Activated T-helper 1 cell treated with anti-CD3 and anti-CD28 coated beads, Interleukin-2, amount 50 U/mL, for 16 hours (primary cell): ENCODE measurements around the gene WTAP.
"Not testable (repeated sequence)": the region's sequence is repeated elsewhere in the genome, so short reads cannot be mapped to it uniquely, and the experiment has no call there.

Experiments
- DNase-seq, 2 donors: peaks; one replicate each; pipeline ENCODE4 v3.0.0-alpha.2; 2020; ENCODE audit warnings: low read depth in 1 of 2, low spot score in 1 of 2

Gene WTAP

GRCh38 chr6:159726918-159727716, at the start of gene WTAP:
TSS of gene WTAP (plus strand) at chr6:159727506. CDS start at chr6:159736266, 8,760 bp downstream.
- peak; percentile 96 for DNase-seq

- DNase-seq, result no peak
Measured at GRCh38 chr6:159677506-159678165, 49.7 kb upstream of the WTAP start.

- DNase-seq, result no peak
Measured at GRCh38 chr6:159678574-159678973, 48.7 kb upstream of the WTAP start.

- DNase-seq, result no peak
Measured at GRCh38 chr6:159679091-159680077, 47.9 kb upstream of the WTAP start.

GRCh38 chr6:159680104-159680503, 47.2 kb upstream of the WTAP start:
- DNase-seq, result no peak

GRCh38 chr6:159681191-159681880, 46.0 kb upstream of the WTAP start:
- DNase-seq, result no peak

- no peak for DNase-seq
Measured at GRCh38 chr6:159682295-159682694, 45.0 kb upstream of the WTAP start.

GRCh38 chr6:159682810-159683209, 44.5 kb upstream of the WTAP start:
- DNase-seq, result no peak

GRCh38 chr6:159684013-159684304, 43.3 kb upstream of the WTAP start:
- DNase-seq, result no peak

GRCh38 chr6:159686040-159686439, 41.3 kb upstream of the WTAP start:
- no peak for DNase-seq

GRCh38 chr6:159686703-159687102, 40.6 kb upstream of the WTAP start:
- no peak for DNase-seq

- no peak for DNase-seq
Measured at GRCh38 chr6:159687341-159687740, 40.0 kb upstream of the WTAP start.

GRCh38 chr6:159688266-159688905, 38.9 kb upstream of the WTAP start:
- DNase-seq, result no peak

- DNase-seq, result no peak
Measured at GRCh38 chr6:159689001-159689400, 38.3 kb upstream of the WTAP start.

- DNase-seq, result not testable (repeated sequence)
Measured at GRCh38 chr6:159690135-159690534, 37.2 kb upstream of the WTAP start.

GRCh38 chr6:159691133-159691962, 36.0 kb upstream of the WTAP start:
- DNase-seq, result no peak

- no peak for DNase-seq
Measured at GRCh38 chr6:159691963-159692287, 35.4 kb upstream of the WTAP start.

GRCh38 chr6:159692303-159693127, 34.8 kb upstream of the WTAP start:
- peak; percentile 18 to 24 for DNase-seq
